ENCODE measurements around the gene PHACTR1.

DNA sequence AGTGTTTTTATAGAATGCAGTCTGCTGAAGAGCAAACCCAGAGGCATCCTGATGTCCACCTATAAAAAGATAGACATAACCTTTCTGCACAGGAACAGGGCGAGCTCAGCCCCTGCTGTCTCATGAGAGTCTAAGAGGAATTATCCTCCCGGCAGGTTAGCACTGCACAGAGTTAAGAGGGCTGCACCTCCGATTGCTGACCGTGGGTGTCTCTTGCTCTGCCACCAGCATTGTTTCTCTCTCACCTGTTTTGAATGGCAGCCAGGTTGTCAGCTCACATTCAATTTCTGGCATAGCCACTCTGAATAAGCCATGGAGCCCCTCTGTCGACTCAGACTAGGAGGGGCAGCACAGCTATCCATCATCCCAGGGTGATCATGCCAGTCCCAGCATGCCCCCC lies 211.2 kb downstream of the PHACTR1 start:
- TF ChIP-seq, protein P1, sequence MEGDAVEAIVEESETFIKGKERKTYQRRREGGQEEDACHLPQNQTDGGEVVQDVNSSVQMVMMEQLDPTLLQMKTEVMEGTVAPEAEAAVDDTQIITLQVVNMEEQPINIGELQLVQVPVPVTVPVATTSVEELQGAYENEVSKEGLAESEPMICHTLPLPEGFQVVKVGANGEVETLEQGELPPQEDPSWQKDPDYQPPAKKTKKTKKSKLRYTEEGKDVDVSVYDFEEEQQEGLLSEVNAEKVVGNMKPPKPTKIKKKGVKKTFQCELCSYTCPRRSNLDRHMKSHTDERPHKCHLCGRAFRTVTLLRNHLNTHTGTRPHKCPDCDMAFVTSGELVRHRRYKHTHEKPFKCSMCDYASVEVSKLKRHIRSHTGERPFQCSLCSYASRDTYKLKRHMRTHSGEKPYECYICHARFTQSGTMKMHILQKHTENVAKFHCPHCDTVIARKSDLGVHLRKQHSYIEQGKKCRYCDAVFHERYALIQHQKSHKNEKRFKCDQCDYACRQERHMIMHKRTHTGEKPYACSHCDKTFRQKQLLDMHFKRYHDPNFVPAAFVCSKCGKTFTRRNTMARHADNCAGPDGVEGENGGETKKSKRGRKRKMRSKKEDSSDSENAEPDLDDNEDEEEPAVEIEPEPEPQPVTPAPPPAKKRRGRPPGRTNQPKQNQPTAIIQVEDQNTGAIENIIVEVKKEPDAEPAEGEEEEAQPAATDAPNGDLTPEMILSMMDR (IDR thresholded peaks at IDR 0.05), result no peak
- TF ChIP-seq POLR2A (IDR thresholded peaks at IDR 0.05), result no peak
